GM18907 (cell line): ENCODE data around the gene SCAMP5.

ENCODE experiments used
- ATAC-seq: cut with Tn5 transposase; IDR thresholded peaks from one replicate; pipeline ENCODE4 v1.9.1; 2021; ENCODE audit warnings: mild to moderate bottlenecking, moderate library complexity; ENCODE audit not compliant: unreplicated experiment

Gene SCAMP5

DNA sequence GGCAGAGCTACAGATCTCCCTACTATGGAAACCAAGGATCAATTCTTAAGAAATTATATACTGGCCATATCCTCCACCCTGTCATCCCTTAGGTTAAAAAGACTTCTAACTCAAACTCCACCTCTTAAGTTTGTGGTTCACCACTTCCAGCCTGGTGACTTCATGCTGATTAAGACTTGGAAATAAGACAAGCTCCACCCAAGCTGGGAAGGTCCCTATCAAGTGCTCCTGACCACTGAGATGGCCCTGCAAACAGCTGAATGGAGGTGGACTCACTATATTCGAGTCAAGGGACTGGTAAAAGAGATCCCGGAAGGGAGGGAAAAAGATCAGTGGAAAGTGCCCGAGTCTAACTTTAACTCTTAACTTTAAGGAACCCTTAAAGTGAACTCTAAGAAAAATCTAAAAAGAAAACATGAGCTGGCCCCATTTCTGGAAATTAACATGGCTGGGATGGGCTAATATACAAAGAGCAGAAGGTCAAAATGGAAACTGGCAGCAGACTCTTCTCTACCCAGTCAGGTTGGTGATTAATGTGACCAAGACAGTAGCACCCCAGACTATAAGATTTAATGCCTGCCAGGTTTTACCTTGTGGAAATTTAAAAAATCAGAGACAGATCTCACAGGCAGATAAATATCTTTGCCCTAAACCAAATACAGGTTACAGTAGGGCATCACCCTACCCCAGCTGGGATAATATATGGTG lies 71.9 kb downstream of the SCAMP5 start:
- no peak for ATAC-seq

DNA sequence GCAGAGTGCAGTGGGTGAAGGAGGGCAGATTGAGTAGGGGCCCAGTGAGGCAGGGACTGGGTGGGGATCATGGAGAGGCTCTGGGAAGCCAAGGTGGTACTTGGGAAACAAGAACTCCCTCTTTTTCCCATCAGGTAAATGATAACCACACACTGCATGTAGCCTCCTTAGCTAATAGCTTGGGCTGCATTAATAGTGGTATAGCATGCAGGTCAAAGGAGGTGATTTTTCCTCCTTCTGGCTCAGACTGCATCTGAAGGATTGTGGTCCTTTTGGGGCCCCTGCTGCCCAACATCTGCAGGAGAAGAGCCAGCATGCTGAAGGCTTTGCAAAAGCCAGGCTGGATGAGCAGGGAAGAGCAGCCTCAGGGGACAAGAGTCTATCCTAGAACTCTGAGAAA lies 73.4 kb downstream of the SCAMP5 start:
- ATAC-seq = no peak

DNA sequence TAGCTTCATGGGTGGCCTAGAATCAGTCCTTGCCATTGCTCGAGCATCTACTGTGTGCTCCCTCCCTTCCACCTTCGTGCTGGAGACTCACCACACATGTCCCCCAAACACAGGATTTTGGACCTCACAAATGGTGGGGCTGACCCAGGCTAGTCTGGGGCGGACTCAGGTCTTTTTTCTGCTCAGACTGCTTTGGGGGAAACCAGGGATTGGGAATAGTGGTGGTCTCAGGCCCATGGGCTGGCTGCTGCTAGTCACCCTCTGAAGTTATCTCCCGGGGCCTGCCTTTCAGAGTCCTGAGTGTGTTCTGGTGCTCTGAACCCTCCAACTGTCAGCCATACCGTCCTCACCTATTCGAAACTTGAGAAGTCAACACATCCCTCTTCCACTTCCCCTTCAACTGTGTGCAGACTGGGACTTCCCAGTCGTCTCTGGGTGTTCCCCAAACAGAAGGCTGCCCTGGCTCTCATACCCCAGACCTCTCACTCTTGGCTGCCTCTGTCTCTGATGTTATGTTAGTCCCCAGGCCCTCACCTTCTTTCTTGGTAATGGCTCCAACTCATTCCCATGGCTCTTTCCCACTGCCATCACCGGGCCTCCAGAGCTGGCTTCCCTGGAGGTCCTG lies 74.0 kb downstream of the SCAMP5 start:
- peak; percentile 62 for ATAC-seq

DNA sequence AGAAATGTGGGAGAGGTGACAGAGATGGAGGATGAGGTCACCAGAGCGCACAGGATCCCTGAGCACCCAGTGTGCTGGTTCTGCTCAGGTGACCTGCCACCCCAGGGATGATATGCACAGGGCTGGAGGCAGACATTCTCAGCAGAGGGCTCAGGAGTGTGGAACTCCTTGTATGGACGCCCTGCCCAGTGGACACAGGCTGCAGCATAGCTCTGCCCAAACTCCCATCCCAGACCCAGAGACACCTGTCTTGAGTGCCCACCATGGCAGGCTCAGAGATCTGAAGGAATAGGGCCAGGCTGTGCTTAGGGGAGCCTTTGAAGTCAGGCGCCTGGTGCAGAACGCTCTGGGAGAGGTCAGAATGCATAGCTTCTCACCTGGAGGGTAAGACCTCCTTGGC lies 75.3 kb downstream of the SCAMP5 start:
- no peak for ATAC-seq
